ENCODE results near the gene UHRF1.

Gene UHRF1

GRCh38 chr19:4988770-4989251, 79.5 kb downstream of the UHRF1 start:
- no peak for DNase-seq (ENCODE audit: low read depth in 2 of 2)

GRCh38 chr19:4990306-4990705, 81.0 kb downstream of the UHRF1 start:
- no peak for DNase-seq (ENCODE audit: low read depth in 2 of 2)

GRCh38 chr19:4991538-4991937, 82.2 kb downstream of the UHRF1 start:
- no peak for DNase-seq (ENCODE audit: low read depth in 2 of 2)

- DNase-seq (ENCODE audit: low read depth in 2 of 2) = no peak
Observed at GRCh38 chr19:4991996-4992698, 82.8 kb downstream of the UHRF1 start.

GRCh38 chr19:4993683-4994082, 84.4 kb downstream of the UHRF1 start:
- no peak for DNase-seq (ENCODE audit: low read depth in 2 of 2)

- no peak for DNase-seq (ENCODE audit: low read depth in 2 of 2)
Observed at GRCh38 chr19:4996701-4997100, 87.4 kb downstream of the UHRF1 start.

- DNase-seq (ENCODE audit: low read depth in 2 of 2) = no peak
Observed at GRCh38 chr19:4997297-4997696, 88.0 kb downstream of the UHRF1 start.

- no peak for DNase-seq (ENCODE audit: low read depth in 2 of 2)
Observed at GRCh38 chr19:5000120-5000611, 90.9 kb downstream of the UHRF1 start.

- no peak for DNase-seq (ENCODE audit: low read depth in 2 of 2)
Observed at GRCh38 chr19:5001615-5002014, 92.3 kb downstream of the UHRF1 start.

- DNase-seq (ENCODE audit: low read depth in 2 of 2) = no peak
Observed at GRCh38 chr19:5002143-5002542, 92.8 kb downstream of the UHRF1 start.

- DNase-seq (ENCODE audit: low read depth in 2 of 2) = no peak
Observed at GRCh38 chr19:5003781-5004180, 94.5 kb downstream of the UHRF1 start.

GRCh38 chr19:5005096-5005495, 95.8 kb downstream of the UHRF1 start:
- DNase-seq (ENCODE audit: low read depth in 2 of 2) = no peak

- no peak for DNase-seq (ENCODE audit: low read depth in 2 of 2)
Observed at GRCh38 chr19:5006201-5006600, 96.9 kb downstream of the UHRF1 start.

GRCh38 chr19:5006821-5007220, 97.5 kb downstream of the UHRF1 start:
- no peak for DNase-seq (ENCODE audit: low read depth in 2 of 2)
